Spleen (tissue), 11 donors: ENCODE measurements around the gene VSIG10L2. TPM values are rescaled to one million over a fixed set of nuclear protein-coding genes. Genes with fewer than 3 reads are reported as not detected.

Source experiments
- DNase-seq: peaks from one replicate; pipeline ENCODE4 v3.0.0-alpha.2; 2020
- H3K27ac ChIP-seq, 8 donors: fragments of 200-600 bp; sonication (generic) in 7 of 8; 1 replicate in 4 of 8; 2 replicates in 4 of 8; pipeline versions ENCODE4 v1.5.0 to v1.8.0; 2016 to 2021; ENCODE audit warnings: inconsistent platforms in 4 of 8, mild to moderate bottlenecking in 4 of 8, moderate library complexity in 1 of 8
- H3K27me3 ChIP-seq, 7 donors: fragments of 200-600 bp; sonication (generic) in 6 of 7; replicated peaks in 1 of 7; 1 replicate in 4 of 7; 2 replicates in 3 of 7; pipeline versions ENCODE4 v1.5.0 to v1.8.0; 2016 to 2021; ENCODE audit warnings: inconsistent platforms in 3 of 7, mild to moderate bottlenecking in 1 of 7
- H3K36me3 ChIP-seq, 6 donors: fragments of 200-600 bp; sonication (generic) in 5 of 6; 1 replicate in 4 of 6; 2 replicates in 2 of 6; pipeline versions ENCODE4 v1.5.0 to v1.8.0; 2016 to 2021; ENCODE audit warnings: inconsistent platforms in 2 of 6
- H3K4me1 ChIP-seq, 6 donors: fragments of 200-600 bp; sonication (generic) in 5 of 6; 1 replicate in 3 of 6; 2 replicates in 3 of 6; pipeline versions ENCODE4 v1.5.0 to v1.8.0; 2016 to 2021; ENCODE audit warnings: inconsistent platforms in 3 of 6
- H3K4me3 ChIP-seq, 8 donors: fragments of 200-600 bp; sonication (generic) in 7 of 8; 1 replicate in 4 of 8; 2 replicates in 4 of 8; pipeline versions ENCODE4 v1.5.0 to v1.8.0; 2016 to 2021; ENCODE audit warnings: inconsistent platforms in 4 of 8, mild to moderate bottlenecking in 4 of 8, moderate library complexity in 2 of 8
- H3K9me3 ChIP-seq, 8 donors: fragments of 200-600 bp; sonication (generic) in 7 of 8; 1 replicate in 4 of 8; 2 replicates in 4 of 8; pipeline versions ENCODE4 v1.5.0 to v1.8.0; 2016 to 2021; ENCODE audit warnings: inconsistent platforms in 4 of 8
- POLR2A ChIP-seq, 3 donors: fragments of 450-650 bp; IDR thresholded peaks; one replicate each; pipeline ENCODE4 v1.5.1; 2017; ENCODE audit warnings: antibody characterized with exemption in 3 of 3, mild to moderate bottlenecking in 1 of 3
- POLR2AphosphoS5 ChIP-seq, 3 donors: sonication (generic); formaldehyde crosslinking; IDR thresholded peaks; one replicate each; pipeline ENCODE4 v1.5.1; 2017; ENCODE audit warnings: antibody characterized with exemption in 3 of 3
- WGBS, 5 donors: extraction: QIAGEN DNeasy Blood & Tissue Kit in 3 of 5; methylation state at CpG; one replicate each; pipeline versions ENCODE4 v1.1.5 to v1.1.7; 2013 to 2018; 5-methylcytosine and 5-hydroxymethylcytosine counted together
- intact Hi-C: fragments of 100-400 bp; cut with DNase I; formaldehyde crosslinking; loops from one replicate; pipeline ENCODE4 v1.15.0; 2023; ENCODE audit warnings: low total_unique reads
- polyA plus RNA-seq, 3 donors: library from polyadenylated mRNA; stranded (reverse); fragments of 200-250 nt; gene quantifications; one replicate each; pipeline ENCODE4 v1.2.1, GENCODE V29; 2013
- total RNA-seq, 7 donors: library from RNA; depleted of rRNA in 3 of 7; stranded (reverse); fragments of >200 nt in 3 of 7; fragmentation: NEBNext Ultra II Directional in 4 of 7; extraction: Animal tissue kit (Norgen Biotek cat#: 25700) in 4 of 7; gene quantifications; one replicate each; pipeline versions ENCODE4 v1.1.0 to v1.2.1, GENCODE V29; 2016 to 2021
- TF ChIP-seq, protein P1 (sequence below), 11 experiments: fragments of 200-600 bp in 7 of 11; fragments of 450-650 bp in 4 of 11; sonication (generic) in 4 of 11; IDR thresholded peaks in 8 of 11; conservative IDR thresholded peaks in 3 of 11; 1 replicate in 7 of 11; 2 replicates in 4 of 11; pipeline versions ENCODE4 v1.4.0 to v1.8.0; 2016 to 2021; ENCODE audit warnings: antibody characterized with exemption in 11 of 11, inconsistent platforms in 4 of 11, mild to moderate bottlenecking in 1 of 11
- donor health status: healthy with polysubstance abuse.
- donor health status: DM: no; HTN: no; CAD: no; lungs with moderate emphysema.
- donor health status: DM: no; HTN: no; CAD: no.
- donor health status: Bipolar disorder and iron deficiency.
- donor health status: healthy.
- donor health status: DM: no; HTN: no; CAD: no.
- donor health status: DM: yes; HTN: yes; CAD: no.

VSIG10L2 gene
- total and polyA plus RNA-seq, 10 donors, result 1.2 to 7.1 (median 3.1) TPM; not detected in 1

GRCh38 chr11:125925247-125925740 is 20.6 kb upstream of the VSIG10L2 start:
- peaks cover 0 to 4% (median 0%) of the 10 kb centered on the region in 6 donors for H3K4me1 ChIP-seq
- DNase-seq, result no peak
- H3K27ac ChIP-seq, result no peak overlapping the region
- H3K27me3 ChIP-seq, result peaks cover 0 to 37% (median 0%) of the 10 kb centered on the region in 7 donors
- TF ChIP-seq, protein P1, sequence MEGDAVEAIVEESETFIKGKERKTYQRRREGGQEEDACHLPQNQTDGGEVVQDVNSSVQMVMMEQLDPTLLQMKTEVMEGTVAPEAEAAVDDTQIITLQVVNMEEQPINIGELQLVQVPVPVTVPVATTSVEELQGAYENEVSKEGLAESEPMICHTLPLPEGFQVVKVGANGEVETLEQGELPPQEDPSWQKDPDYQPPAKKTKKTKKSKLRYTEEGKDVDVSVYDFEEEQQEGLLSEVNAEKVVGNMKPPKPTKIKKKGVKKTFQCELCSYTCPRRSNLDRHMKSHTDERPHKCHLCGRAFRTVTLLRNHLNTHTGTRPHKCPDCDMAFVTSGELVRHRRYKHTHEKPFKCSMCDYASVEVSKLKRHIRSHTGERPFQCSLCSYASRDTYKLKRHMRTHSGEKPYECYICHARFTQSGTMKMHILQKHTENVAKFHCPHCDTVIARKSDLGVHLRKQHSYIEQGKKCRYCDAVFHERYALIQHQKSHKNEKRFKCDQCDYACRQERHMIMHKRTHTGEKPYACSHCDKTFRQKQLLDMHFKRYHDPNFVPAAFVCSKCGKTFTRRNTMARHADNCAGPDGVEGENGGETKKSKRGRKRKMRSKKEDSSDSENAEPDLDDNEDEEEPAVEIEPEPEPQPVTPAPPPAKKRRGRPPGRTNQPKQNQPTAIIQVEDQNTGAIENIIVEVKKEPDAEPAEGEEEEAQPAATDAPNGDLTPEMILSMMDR (IDR thresholded peaks at IDR 0.05 in 8 of 11, conservative IDR thresholded peaks at IDR 0.05 in 3 of 11), result no peak
- no peak for TF ChIP-seq POLR2A (IDR thresholded peaks at IDR 0.05)
- no peak for TF ChIP-seq POLR2AphosphoS5 (IDR thresholded peaks at IDR 0.05)
- H3K4me3 ChIP-seq, result no peak overlapping the region
- H3K9me3 ChIP-seq, result no peaks in the 10 kb centered on the region
- WGBS, 5 donors, result 64 to 79% (median 73%) methylated on average over 6 of the region's 6 CpGs
- intact Hi-C loops, result no loop called here
- H3K36me3 ChIP-seq, result no peaks in the 10 kb centered on the region

GRCh38 chr11:125925804-125926203 is 20.0 kb upstream of the VSIG10L2 start:
- intact Hi-C loops, result no loop called here

GRCh38 chr11:125926682-125927081 is 19.2 kb upstream of the VSIG10L2 start:
- no peaks in the 10 kb centered on the region for H3K36me3 ChIP-seq
- H3K27me3 ChIP-seq, result peaks cover 0 to 38% (median 0%) of the 10 kb centered on the region in 7 donors
- peak; percentile 47 for DNase-seq
- H3K4me1 ChIP-seq, result peaks cover 0 to 4% (median 0%) of the 10 kb centered on the region in 6 donors
- TF ChIP-seq POLR2AphosphoS5 (IDR thresholded peaks at IDR 0.05), result no peak
- TF ChIP-seq, protein P1 (IDR thresholded peaks at IDR 0.05 in 8 of 11, conservative IDR thresholded peaks at IDR 0.05 in 3 of 11), result no peak
- no peak for TF ChIP-seq POLR2A (IDR thresholded peaks at IDR 0.05)
- H3K27ac ChIP-seq, result no peak overlapping the region
- intact Hi-C loops, result no loop called here
- no peak overlapping the region for H3K4me3 ChIP-seq
- H3K9me3 ChIP-seq, result no peaks in the 10 kb centered on the region
- 87 to 92% (median 92%) methylated on average over 12 of the region's 12 CpGs for WGBS, 5 donors

More at GRCh38 chr11:125925804-125926203, 20.0 kb upstream of the VSIG10L2 start:
- TF ChIP-seq, protein P1 (IDR thresholded peaks at IDR 0.05 in 8 of 11, conservative IDR thresholded peaks at IDR 0.05 in 3 of 11), result no peak
- no peak for TF ChIP-seq POLR2AphosphoS5 (IDR thresholded peaks at IDR 0.05)
- WGBS, 5 donors, result 72 to 90% (median 75%) methylated on average over 3 of the region's 3 CpGs
- Histone ChIP-seq H3K4me1 (peaks cover 0 to 4% (median 0%) of the 10 kb centered on the region in 6 donors), H3K4me3 (no peak overlapping the region), H3K9me3 (no peaks in the 10 kb centered on the region), H3K27me3 (peaks cover 0 to 40% (median 0%) of the 10 kb centered on the region in 7 donors), H3K27ac (no peak overlapping the region), H3K36me3 (no peaks in the 10 kb centered on the region)
- DNase-seq, result no peak

GRCh38 chr11:125929445-125930075 is 16.3 kb upstream of the VSIG10L2 start:
- H3K4me3 ChIP-seq, result no peak overlapping the region
- WGBS, 5 donors, result 70 to 87% (median 77%) methylated on average over 9 of the region's 9 CpGs
- DNase-seq, result peak; percentile 61
- no peaks in the 10 kb centered on the region for H3K9me3 ChIP-seq
- H3K36me3 ChIP-seq, result no peaks in the 10 kb centered on the region
- intact Hi-C loops, result no loop called here
- no peak for TF ChIP-seq POLR2AphosphoS5 (IDR thresholded peaks at IDR 0.05)
- TF ChIP-seq, protein P1 (IDR thresholded peaks at IDR 0.05 in 8 of 11, conservative IDR thresholded peaks at IDR 0.05 in 3 of 11), result no peak
- TF ChIP-seq POLR2A (IDR thresholded peaks at IDR 0.05), result no peak
- no peak overlapping the region for H3K27ac ChIP-seq
- no peaks in the 10 kb centered on the region for H3K4me1 ChIP-seq
- peaks cover 0 to 32% (median 0%) of the 10 kb centered on the region in 7 donors for H3K27me3 ChIP-seq
